ENCODE results near the gene AHR.

DNA sequence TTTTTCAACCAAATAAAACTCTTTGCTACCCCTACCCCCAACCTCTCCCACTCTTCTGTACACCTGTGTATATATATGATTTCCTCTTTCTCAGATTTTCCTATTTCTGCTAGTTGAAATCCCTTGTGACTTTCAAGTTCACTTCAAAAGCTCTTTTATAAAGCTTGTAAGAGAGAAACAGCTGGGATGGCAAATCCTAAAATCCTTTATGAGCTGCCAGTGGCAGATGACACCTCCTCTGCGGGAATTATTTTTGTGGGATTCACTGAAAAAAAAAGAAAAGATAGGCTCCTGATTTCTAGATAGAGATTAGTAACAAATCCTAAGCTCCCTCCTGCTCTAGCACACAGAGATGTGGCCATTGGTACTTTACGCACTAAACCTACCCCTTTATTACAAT is 92.9 kb downstream of the AHR start:
- TF ChIP-seq, protein P1, sequence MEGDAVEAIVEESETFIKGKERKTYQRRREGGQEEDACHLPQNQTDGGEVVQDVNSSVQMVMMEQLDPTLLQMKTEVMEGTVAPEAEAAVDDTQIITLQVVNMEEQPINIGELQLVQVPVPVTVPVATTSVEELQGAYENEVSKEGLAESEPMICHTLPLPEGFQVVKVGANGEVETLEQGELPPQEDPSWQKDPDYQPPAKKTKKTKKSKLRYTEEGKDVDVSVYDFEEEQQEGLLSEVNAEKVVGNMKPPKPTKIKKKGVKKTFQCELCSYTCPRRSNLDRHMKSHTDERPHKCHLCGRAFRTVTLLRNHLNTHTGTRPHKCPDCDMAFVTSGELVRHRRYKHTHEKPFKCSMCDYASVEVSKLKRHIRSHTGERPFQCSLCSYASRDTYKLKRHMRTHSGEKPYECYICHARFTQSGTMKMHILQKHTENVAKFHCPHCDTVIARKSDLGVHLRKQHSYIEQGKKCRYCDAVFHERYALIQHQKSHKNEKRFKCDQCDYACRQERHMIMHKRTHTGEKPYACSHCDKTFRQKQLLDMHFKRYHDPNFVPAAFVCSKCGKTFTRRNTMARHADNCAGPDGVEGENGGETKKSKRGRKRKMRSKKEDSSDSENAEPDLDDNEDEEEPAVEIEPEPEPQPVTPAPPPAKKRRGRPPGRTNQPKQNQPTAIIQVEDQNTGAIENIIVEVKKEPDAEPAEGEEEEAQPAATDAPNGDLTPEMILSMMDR (conservative IDR thresholded peaks at IDR 0.05): no peak
- no peak for TF ChIP-seq EZH2 (IDR thresholded peaks at IDR 0.05; ENCODE audit: low read depth)
